Measurements from ENCODE around the gene PDE6A.
"Not testable (repeated sequence)": the region's sequence is repeated elsewhere in the genome, so short reads cannot be mapped to it uniquely, and the experiment has no call there.

The PDE6A gene

DNA sequence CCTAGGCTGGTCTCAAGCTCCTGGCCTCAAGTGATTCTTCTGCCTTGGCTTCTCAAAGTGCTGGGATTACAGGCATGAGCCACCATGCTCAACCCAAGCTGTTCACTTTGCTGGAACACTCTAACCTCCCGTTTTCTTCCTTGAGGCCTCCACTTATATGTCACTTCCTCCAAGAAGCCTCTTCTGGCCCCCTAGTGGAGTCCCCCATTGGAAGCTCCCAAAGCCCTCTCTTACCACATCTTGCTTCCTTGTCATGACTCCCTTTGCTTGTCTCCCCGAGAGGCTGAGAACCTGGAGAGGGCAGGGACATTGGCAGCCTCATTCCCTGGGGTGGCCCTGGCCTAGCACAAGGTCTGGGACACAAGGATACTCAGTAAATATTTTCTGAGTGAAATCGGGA is 80.8 kb downstream of the PDE6A start:
- no peak for DNase-seq (ENCODE audit: low read depth in 2 of 2)

GRCh38 chr5:149863176-149863575 is 81.4 kb downstream of the PDE6A start:
- DNase-seq (ENCODE audit: low read depth in 2 of 2): no peak

GRCh38 chr5:149860801-149861322 is 83.7 kb downstream of the PDE6A start:
- no peak for DNase-seq (ENCODE audit: low read depth in 2 of 2)

- no peak for DNase-seq (ENCODE audit: low read depth in 2 of 2)
Measured at GRCh38 chr5:149859746-149860145, 84.8 kb downstream of the PDE6A start.

DNA sequence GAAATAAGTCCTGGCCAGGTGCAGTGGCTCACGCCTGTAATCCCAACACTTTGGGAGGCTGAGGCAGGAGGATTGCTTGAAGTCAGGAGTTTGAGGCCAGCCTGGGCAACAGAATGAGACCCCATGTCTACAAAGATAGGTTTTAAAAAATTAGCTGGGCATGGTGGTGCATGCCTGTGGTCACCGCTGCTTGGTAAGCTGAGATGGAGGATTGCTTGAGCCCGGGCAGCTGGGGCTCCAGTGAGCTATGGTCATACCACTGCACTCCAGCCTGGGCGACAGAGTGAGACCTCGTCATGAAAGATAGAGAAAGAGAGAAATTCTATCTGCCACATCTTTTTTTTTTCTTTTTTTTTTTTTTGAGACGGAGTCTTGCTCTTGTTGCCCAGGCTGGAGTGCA is 86.1 kb downstream of the PDE6A start:
- not testable (repeated sequence) for DNase-seq (ENCODE audit: low read depth in 2 of 2)

DNA sequence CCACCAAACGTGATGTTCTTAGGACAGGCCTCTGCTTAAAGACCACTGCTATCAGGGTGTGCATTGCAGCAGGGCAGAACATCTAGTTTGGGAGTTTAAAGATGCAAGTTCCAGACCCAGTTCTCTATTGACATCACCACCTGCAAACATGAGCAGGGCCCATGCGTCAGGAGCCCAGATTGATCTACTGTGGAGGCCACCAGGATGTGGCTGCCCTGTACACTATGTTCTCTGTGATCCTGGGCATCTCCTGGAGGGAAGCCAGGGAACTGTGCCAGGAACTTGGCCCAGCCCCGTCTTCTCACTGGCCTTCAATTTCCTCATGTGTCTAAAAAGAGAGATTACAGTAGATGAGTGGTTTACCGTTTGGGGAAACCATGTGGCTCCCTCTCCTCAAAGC is 87.1 kb downstream of the PDE6A start:
- no peak for DNase-seq (ENCODE audit: low read depth in 2 of 2)

- no peak for DNase-seq (ENCODE audit: low read depth in 2 of 2)
Measured at GRCh38 chr5:149855366-149855765, 89.2 kb downstream of the PDE6A start.

- no peak for DNase-seq (ENCODE audit: low read depth in 2 of 2)
Measured at GRCh38 chr5:149854866-149855265, 89.7 kb downstream of the PDE6A start.

DNA sequence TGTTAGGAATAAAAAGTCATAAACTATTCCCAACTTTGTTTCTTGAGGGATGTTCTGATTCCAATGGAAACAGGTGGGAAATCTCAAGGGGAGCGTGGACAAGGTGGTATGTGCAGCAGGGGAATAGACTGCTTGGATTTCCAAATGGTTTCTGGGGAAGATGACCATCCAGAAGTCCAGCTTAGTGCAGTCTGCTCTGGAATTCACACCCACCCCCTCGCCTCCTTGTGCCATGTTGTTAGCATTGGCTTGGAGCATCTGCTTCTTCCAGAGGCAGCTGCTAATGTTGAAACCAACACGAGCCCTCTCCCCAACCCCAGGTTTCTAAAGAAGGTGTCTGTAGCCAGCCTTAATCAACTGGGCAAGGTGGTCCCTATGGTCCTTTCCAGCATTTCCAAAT is 90.9 kb downstream of the PDE6A start:
- DNase-seq (ENCODE audit: low read depth in 2 of 2): no peak

DNA sequence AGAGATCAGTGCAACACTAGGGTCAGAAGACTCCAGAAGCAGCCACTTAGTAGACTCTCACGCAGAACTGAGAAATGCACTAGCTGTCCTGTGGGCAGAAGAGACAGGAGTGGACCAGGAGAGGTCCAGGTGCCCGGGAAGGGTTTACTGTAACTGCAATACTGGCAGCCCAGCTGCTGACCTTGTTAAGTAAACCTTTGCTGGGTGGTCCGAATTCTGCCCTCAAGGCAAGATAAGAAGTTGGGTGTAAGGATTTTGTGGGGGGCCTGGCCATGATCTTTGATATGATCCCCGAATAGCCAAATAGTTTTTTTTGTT is 91.3 kb downstream of the PDE6A start:
- DNase-seq (ENCODE audit: low read depth in 2 of 2): no peak

- no peak for DNase-seq (ENCODE audit: low read depth in 2 of 2)
Measured at GRCh38 chr5:149852641-149853330, 91.8 kb downstream of the PDE6A start.

- no peak for DNase-seq (ENCODE audit: low read depth in 2 of 2)
Measured at GRCh38 chr5:149851211-149851610, 93.4 kb downstream of the PDE6A start.

- DNase-seq (ENCODE audit: low read depth in 2 of 2): no peak
Measured at GRCh38 chr5:149849966-149850910, 94.4 kb downstream of the PDE6A start.

DNA sequence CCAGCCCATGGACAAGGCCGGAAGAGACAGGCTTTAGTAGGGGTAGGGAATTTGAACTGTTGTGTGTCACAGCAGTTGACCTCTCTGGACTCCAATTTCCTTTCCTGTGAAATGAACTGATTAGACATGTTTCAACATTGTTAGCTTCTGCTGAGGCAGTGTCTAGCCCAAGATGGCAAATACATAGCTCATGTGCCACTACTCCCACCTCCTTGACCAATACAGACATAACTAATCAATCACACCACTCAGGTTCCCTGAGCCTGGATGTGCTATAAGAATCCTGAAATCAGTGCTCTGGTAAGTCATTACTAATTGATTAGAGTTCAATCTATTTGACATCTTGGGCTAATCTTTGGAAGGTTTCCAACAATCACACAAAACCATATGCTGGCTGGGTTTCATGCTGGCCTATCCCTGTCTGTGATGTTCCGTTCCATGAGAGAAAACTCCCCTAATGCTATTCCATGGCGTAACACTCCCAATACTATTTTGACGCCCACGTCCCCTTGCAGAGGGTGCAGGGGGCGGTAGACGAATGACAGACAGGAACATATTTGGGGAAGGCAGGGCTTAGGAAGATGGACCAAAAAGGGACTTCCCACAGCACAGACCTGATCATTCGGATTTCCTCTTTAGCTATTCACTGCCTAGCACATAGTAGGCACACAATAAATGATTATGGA is 95.2 kb downstream of the PDE6A start:
- DNase-seq (ENCODE audit: low read depth in 2 of 2): no peak

DNA sequence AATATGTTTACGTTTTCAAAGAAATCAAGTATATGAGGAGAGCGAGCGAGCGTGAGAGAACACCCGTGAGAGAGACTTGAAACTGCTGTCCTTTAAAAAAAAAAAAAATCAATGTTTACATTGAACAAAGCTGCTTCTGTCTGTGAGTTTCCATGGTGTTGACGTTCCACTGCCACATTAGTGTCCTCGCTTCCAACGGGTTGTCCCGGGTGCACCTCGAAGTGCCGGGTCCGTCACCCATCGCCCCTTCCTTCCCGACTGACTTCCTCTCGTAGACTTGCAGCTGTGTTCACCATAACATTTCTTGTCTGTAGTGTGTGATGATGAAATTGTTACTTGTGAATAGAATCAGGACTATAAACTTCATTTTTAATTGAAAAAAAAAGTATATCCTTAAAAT is 97.0 kb downstream of the PDE6A start:
- no peak for DNase-seq (ENCODE audit: low read depth in 2 of 2)

- no peak for DNase-seq (ENCODE audit: low read depth in 2 of 2)
Measured at GRCh38 chr5:149846021-149846420, 98.6 kb downstream of the PDE6A start.

GRCh38 chr5:149845601-149846000 is 99.0 kb downstream of the PDE6A start:
- DNase-seq (ENCODE audit: low read depth in 2 of 2): no peak

GRCh38 chr5:149841851-149842793 is 102.5 kb downstream of the PDE6A start:
- no peak for DNase-seq (ENCODE audit: low read depth in 2 of 2)

DNA sequence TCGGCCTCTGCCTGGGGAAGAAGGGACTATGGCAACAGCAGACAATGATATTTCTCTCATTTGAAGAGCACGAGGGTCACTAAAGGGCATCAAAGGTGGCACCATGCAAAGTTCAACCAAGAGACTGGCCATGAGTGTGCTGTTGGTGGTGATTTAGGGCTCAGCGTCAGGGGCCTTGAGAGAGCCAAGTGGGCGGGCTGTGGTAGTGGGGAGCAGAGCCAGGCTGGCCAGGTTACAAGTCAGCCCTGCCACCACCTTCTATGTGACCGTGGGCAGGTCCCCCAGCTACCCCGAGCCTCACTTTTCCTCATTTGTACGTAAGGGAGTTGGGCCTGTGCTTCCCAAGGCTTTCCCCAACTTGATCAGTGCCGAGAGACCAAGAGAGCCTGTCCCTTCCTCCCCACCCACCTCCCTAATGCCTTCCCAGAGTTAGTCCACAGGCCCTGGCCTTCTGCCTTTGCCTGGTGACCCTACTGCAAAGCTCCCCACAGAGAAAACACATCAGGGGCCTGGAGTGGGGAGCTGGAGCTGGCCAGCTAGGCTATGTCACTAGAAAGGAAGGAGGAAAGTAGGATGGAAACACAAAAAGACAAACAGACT is 104.3 kb downstream of the PDE6A start:
- DNase-seq (ENCODE audit: low read depth in 2 of 2): no peak

GRCh38 chr5:149839761-149840160 is 104.8 kb downstream of the PDE6A start:
- no peak for DNase-seq (ENCODE audit: low read depth in 2 of 2)

All from stimulated activated CD8-positive, alpha-beta memory T cell treated with anti-CD3 and anti-CD28 coated beads, Interleukin-15, amount 100 ng/mL, for 4 hours (primary cell).